ENCODE measurements around the gene RAMP3. TPM values are rescaled to one million over a fixed set of nuclear protein-coding genes. Genes with fewer than 3 reads are reported as not detected.

Gene RAMP3
- total RNA-seq, 1 experiment from 2014 or later: 0.13 TPM

- Histone ChIP-seq H3K4me1 (ENCODE audit: control insufficient read depth, insufficient read depth, low read length) (no peaks in the 10 kb centered on the region), H3K9me3 (ENCODE audit: control insufficient read depth, insufficient read depth, low read depth, low read length) (no peaks in the 10 kb centered on the region), H3K36me3 (ENCODE audit: control insufficient read depth, insufficient read depth, low read length) (no peaks in the 10 kb centered on the region), H3K27ac (ENCODE audit: low read length) (no peak overlapping the region), H3K4me3 (ENCODE audit: low read depth in 2 of 2, low read length in 2 of 2) (no peak overlapping the region), H3K27me3 (ENCODE audit: control insufficient read depth, insufficient read depth, low read length) (peaks cover 37% of the 10 kb centered on the region)
- DNase-seq (ENCODE audit: low read depth, low spot score): no peak
- BruUV-seq (replicated peaks): no TSS peak
- POLR2A ChIA-PET: no interaction called here
- TF ChIP-seq REST (IDR thresholded peaks at IDR 0.05; ENCODE audit: insufficient read depth in 1 of 2, low read depth in 2 of 2, low read length in 1 of 2) (no peak), POLR2AphosphoS5 (IDR thresholded peaks at IDR 0.05; ENCODE audit: low read depth, low read length) (no peak)
- CTCF ChIA-PET: no interaction called here
- intact Hi-C loops (cut with micrococcal nuclease; ENCODE audit: unreplicated experiment) (no loop called here), in situ Hi-C loops (cut with HindIII; ENCODE audit: low pct_unique_long_range_greater_than_20kb, low sequenced_read_pairs) (no loop called here)
- ATAC-seq: 0 out of 2 replicates have a peak, but pooled peaks have one; percentile 20
These were observed 61.5 kb downstream of the RAMP3 start for GRCh38 chr7:45219130-45219529.

GRCh38 chr7:45219801-45220435 lies 62.3 kb downstream of the RAMP3 start:
- ChIA-PET CTCF (no interaction called here), POLR2A (no interaction called here)
- Histone ChIP-seq H3K36me3 (ENCODE audit: control insufficient read depth, insufficient read depth, low read length) (no peaks in the 10 kb centered on the region), H3K4me3 (ENCODE audit: low read depth in 2 of 2, low read length in 2 of 2) (no peak overlapping the region), H3K9me3 (ENCODE audit: control insufficient read depth, insufficient read depth, low read depth, low read length) (no peaks in the 10 kb centered on the region), H3K27me3 (ENCODE audit: control insufficient read depth, insufficient read depth, low read length) (peaks cover 31% of the 10 kb centered on the region), H3K4me1 (ENCODE audit: control insufficient read depth, insufficient read depth, low read length) (no peaks in the 10 kb centered on the region), H3K27ac (ENCODE audit: low read length) (no peak overlapping the region)
- in situ Hi-C loops (cut with HindIII; ENCODE audit: low pct_unique_long_range_greater_than_20kb, low sequenced_read_pairs): no loop called here
- DNase-seq (ENCODE audit: low read depth, low spot score) (no peak), ATAC-seq (no peak)
- BruUV-seq (replicated peaks): no TSS peak
- TF ChIP-seq CTCF (IDR thresholded peaks at IDR 0.05) (no peak), SIN3A (IDR thresholded peaks at IDR 0.05; ENCODE audit: borderline replicate concordance, insufficient read depth, low read depth, low read length) (no peak), REST (IDR thresholded peaks at IDR 0.05; ENCODE audit: insufficient read depth in 1 of 2, low read depth in 2 of 2, low read length in 1 of 2) (no peak), TCF7L2 (IDR thresholded peaks at IDR 0.05; ENCODE audit: low read depth, low read length) (no peak), POLR2AphosphoS5 (IDR thresholded peaks at IDR 0.05; ENCODE audit: low read depth, low read length) (no peak)
- intact Hi-C loops (cut with micrococcal nuclease; ENCODE audit: unreplicated experiment): no loop called here

Measured in Panc1 (cell line).